HepG2 (cell line): ENCODE measurements around the gene FBXL13. TPM values are rescaled to one million over a fixed set of nuclear protein-coding genes. Genes with fewer than 3 reads are reported as not detected.
"Not testable (repeated sequence)": the region's sequence is repeated elsewhere in the genome, so short reads cannot be mapped to it uniquely, and the experiment has no call there.

Source experiments
- ATAC-seq: fragments of 200-7000 bp; cut with Tn5 transposase; 3 replicates; pipeline ENCODE4 v1.9.1; 2020; ENCODE audit warnings: mild to moderate bottlenecking, moderate library complexity
- BruUV-seq: library from RNA; stranded (reverse); fragments of 400-500 nt; replicated peaks from 2 replicates; lab custom pipeline; 2021; lab: Mats Ljungman, UMichigan
- CTCF ChIA-PET: fragments of 300-600 bp; formaldehyde crosslinking; extraction: SDS; loops from one replicate; lab custom pipeline; 2021; ENCODE audit warnings: low total read pairs, inconsistent platforms, low intra/inter-chr PET ratio; lab: Yijun Ruan, JAX
- POLR2A ChIA-PET: fragments of 350-600 bp; sonication (Branson Sonifier 250); formaldehyde crosslinking; loops from one replicate; lab custom pipeline; 2020; ENCODE audit warnings: antibody characterized with exemption, inconsistent platforms; lab: Yijun Ruan, JAX
- DNase-seq: peaks from one replicate; pipeline ENCODE4 v3.0.0-alpha.2; 2015; ENCODE audit warnings: low spot score
- FAIRE-seq: peaks from 3 replicates; lab custom pipeline; 2011; peaks lifted over from hg19 to GRCh38; lab: Jason Lieb, UNC
- H2AFZ ChIP-seq: one replicate; pipeline ENCODE4 v1.6.1; 2011; ENCODE audit warnings: low read length, inconsistent platforms
- H3K27ac ChIP-seq: fragments of 300-600 bp; 3 replicates; pipeline ENCODE4 v1.8.0; 2011; ENCODE audit warnings: mixed run types, mild to moderate bottlenecking, mixed read lengths, low read length, inconsistent platforms; ENCODE audit not compliant: insufficient read depth; ENCODE audit errors: extremely low read length
- H3K27me3 ChIP-seq, 2 experiments: fragments of 200-600 bp in 1 of 2; 2 replicates in 1 of 2; 3 replicates in 1 of 2; pipeline versions ENCODE4 v1.6.0 to v1.8.0; 2011; ENCODE audit warnings: low read length in 2 of 2, mild to moderate bottlenecking in 2 of 2, moderate library complexity in 2 of 2, inconsistent platforms in 1 of 2; ENCODE audit not compliant: insufficient read depth in 2 of 2, control insufficient read depth in 1 of 2
- H3K36me3 ChIP-seq, 2 experiments: fragments of 200-600 bp in 1 of 2; replicated peaks in 1 of 2; 2 replicates in 1 of 2; 3 replicates in 1 of 2; pipeline versions ENCODE4 v1.5.1 to v1.8.0; 2011; ENCODE audit warnings: low read length in 2 of 2, inconsistent platforms in 1 of 2; ENCODE audit not compliant: insufficient read depth in 2 of 2, control insufficient read depth in 1 of 2
- H3K4me1 ChIP-seq: 2 replicates; pipeline ENCODE4 v1.5.1; 2012; ENCODE audit warnings: low read length, inconsistent platforms; ENCODE audit not compliant: insufficient read depth
- H3K4me2 ChIP-seq: 2 replicates; pipeline ENCODE4 v1.6.0; 2011; ENCODE audit warnings: low read depth, low read length, inconsistent platforms
- H3K4me3 ChIP-seq, 3 experiments: fragments of 200-600 bp in 1 of 3; sonication (generic), shearing (Covaris generic) in 1 of 3; replicated peaks in 1 of 3; 2 replicates each; pipeline ENCODE4 v1.5.1; 2011 to 2016; ENCODE audit warnings: low read length in 3 of 3, inconsistent platforms in 2 of 3, low read depth in 2 of 3, mild to moderate bottlenecking in 2 of 3, control low read depth in 1 of 3, mixed read lengths in 1 of 3; ENCODE audit not compliant: insufficient read depth in 1 of 3
- H3K79me2 ChIP-seq: one replicate; pipeline ENCODE4 v1.6.1; 2011; ENCODE audit warnings: low read length, inconsistent platforms; ENCODE audit not compliant: insufficient read depth
- H3K9ac ChIP-seq: 2 replicates; pipeline ENCODE4 v1.6.0; 2011; ENCODE audit warnings: mild to moderate bottlenecking, low read depth, low read length, inconsistent platforms; ENCODE audit not compliant: insufficient read depth
- H3K9me3 ChIP-seq: 2 replicates; pipeline ENCODE4 v1.5.1; 2012; ENCODE audit warnings: mild to moderate bottlenecking, low read length
- H4K20me1 ChIP-seq: 2 replicates; pipeline ENCODE4 v1.6.0; 2011; ENCODE audit warnings: inconsistent platforms, mild to moderate bottlenecking, low read length, moderate library complexity; ENCODE audit not compliant: insufficient read depth
- ATM ChIP-seq: fragments of 450-650 bp; IDR thresholded peaks from 2 replicates; pipeline ENCODE4 v1.7.1; 2017; ENCODE audit warnings: mild to moderate bottlenecking, borderline replicate concordance
- DNMT3B ChIP-seq: conservative IDR thresholded peaks from 2 replicates; pipeline ENCODE4 v1.6.1; 2016; ENCODE audit warnings: missing biosample characterization, control low read depth
- HOXA9 ChIP-seq: sonication (generic); formaldehyde crosslinking; IDR thresholded peaks from 2 replicates; pipeline ENCODE4 v1.8.1; 2022; ENCODE audit warnings: missing genetic modification reagents, mild to moderate bottlenecking, moderate library complexity, borderline replicate concordance
- PTBP1 ChIP-seq: fragments of 200-400 bp; formaldehyde crosslinking; IDR thresholded peaks from 2 replicates; pipeline ENCODE4 v1.6.1; 2018; ENCODE audit warnings: low read length, low read depth; ENCODE audit not compliant: poor library complexity, severe bottlenecking
- RCOR2 ChIP-seq: IDR thresholded peaks from 2 replicates; pipeline ENCODE4 v1.6.1; 2016; ENCODE audit warnings: missing biosample characterization, missing genetic modification reagents
- ZKSCAN8 ChIP-seq: IDR thresholded peaks from 2 replicates; pipeline ENCODE4 v1.6.1; 2016; ENCODE audit warnings: borderline replicate concordance, missing genetic modification reagents, missing compliant biosample characterization
- ZNF574 ChIP-seq: sonication (generic); formaldehyde crosslinking; IDR thresholded peaks from 2 replicates; pipeline ENCODE4 v1.4.0; 2020; ENCODE audit warnings: missing genetic modification reagents
- ZNF598 ChIP-seq: sonication (generic); formaldehyde crosslinking; IDR thresholded peaks from 2 replicates; pipeline ENCODE4 v1.5.1; 2020; ENCODE audit warnings: mild to moderate bottlenecking, missing genetic modification reagents, borderline replicate concordance
- WGBS: methylation state at CpG from one replicate; pipeline ENCODE4 v1.1.6; 2017; ENCODE audit warnings: low lambda C conversion rate; 5-methylcytosine and 5-hydroxymethylcytosine counted together
- in situ Hi-C: cut with HindIII; loops from 2 replicates; pipeline ENCODE4 v1.10.0; 2017; ENCODE audit warnings: low pct_unique_long_range_greater_than_20kb; ENCODE audit not compliant: extremely low pct_ligation_motif_present
- intact Hi-C: fragments of 100-400 bp; cut with micrococcal nuclease; formaldehyde crosslinking; loops from one replicate; pipeline ENCODE4 v1.10.0; 2022; ENCODE audit not compliant: unreplicated experiment
- polyA plus RNA-seq, 8 experiments: library from polyadenylated mRNA; depleted of rRNA in 3 of 8; stranded (reverse) in 7 of 8; unstranded in 1 of 8; fragments of >200 nt; fragmentation: Illumina TruSeq in 4 of 8; extraction: Trizol in 4 of 8; gene quantifications; 2 replicates each; pipeline versions ENCODE4 v1.2.1 to v1.2.3, GENCODE V29; 2011 to 2016; ENCODE audit warnings: low read depth in 4 of 8, missing spikeins in 1 of 8, mixed read lengths in 1 of 8; ENCODE audit not compliant: insufficient read depth in 1 of 8
- total RNA-seq, 5 experiments: library from RNA; depleted of rRNA; stranded (reverse); fragments of >200 nt; fragmentation: Illumina TruSeq; extraction: Trizol; gene quantifications; 2 replicates each; pipeline ENCODE4 v1.2.3, GENCODE V29; 2016; ENCODE audit warnings: low read depth in 1 of 5
- TF ChIP-seq, protein P1 (sequence below): sonication (generic); formaldehyde crosslinking; IDR thresholded peaks from 2 replicates; pipeline ENCODE4 v1.5.0; 2020; ENCODE audit warnings: mild to moderate bottlenecking, missing genetic modification reagents
- TF ChIP-seq, protein P2 (sequence below): sonication (generic); formaldehyde crosslinking; IDR thresholded peaks from 2 replicates; pipeline ENCODE4 v1.5.1; 2020; ENCODE audit warnings: missing genetic modification reagents, mild to moderate bottlenecking, borderline replicate concordance

FBXL13 gene
- total and polyA plus RNA-seq, 2 of the 13 experiments (the other 11 are each of a cell fraction or from before 2014, with no cell fraction given): 0.24 to 0.77 TPM

GRCh38 chr7:103097041-103097440 is 22.4 kb upstream of the FBXL13 start (continued):
- TF ChIP-seq, protein P1, sequence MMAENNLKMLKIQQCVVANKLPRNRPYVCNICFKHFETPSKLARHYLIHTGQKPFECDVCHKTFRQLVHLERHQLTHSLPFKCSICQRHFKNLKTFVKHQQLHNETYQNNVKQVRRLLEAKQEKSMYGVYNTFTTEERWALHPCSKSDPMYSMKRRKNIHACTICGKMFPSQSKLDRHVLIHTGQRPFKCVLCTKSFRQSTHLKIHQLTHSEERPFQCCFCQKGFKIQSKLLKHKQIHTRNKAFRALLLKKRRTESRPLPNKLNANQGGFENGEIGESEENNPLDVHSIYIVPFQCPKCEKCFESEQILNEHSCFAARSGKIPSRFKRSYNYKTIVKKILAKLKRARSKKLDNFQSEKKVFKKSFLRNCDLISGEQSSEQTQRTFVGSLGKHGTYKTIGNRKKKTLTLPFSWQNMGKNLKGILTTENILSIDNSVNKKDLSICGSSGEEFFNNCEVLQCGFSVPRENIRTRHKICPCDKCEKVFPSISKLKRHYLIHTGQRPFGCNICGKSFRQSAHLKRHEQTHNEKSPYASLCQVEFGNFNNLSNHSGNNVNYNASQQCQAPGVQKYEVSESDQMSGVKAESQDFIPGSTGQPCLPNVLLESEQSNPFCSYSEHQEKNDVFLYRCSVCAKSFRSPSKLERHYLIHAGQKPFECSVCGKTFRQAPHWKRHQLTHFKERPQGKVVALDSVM (CRISPR knock-in tag): no peak
- TF ChIP-seq ZNF574 (no peak), ZKSCAN8 (CRISPR knock-in tag) (no peak), HOXA9 (CRISPR knock-in tag) (no peak), ATM (no peak), DNMT3B (CRISPR knock-in tag) (no peak), ZNF598 (CRISPR knock-in tag) (no peak), RCOR2 (no peak), PTBP1 (no peak)
- TF ChIP-seq, protein P2, sequence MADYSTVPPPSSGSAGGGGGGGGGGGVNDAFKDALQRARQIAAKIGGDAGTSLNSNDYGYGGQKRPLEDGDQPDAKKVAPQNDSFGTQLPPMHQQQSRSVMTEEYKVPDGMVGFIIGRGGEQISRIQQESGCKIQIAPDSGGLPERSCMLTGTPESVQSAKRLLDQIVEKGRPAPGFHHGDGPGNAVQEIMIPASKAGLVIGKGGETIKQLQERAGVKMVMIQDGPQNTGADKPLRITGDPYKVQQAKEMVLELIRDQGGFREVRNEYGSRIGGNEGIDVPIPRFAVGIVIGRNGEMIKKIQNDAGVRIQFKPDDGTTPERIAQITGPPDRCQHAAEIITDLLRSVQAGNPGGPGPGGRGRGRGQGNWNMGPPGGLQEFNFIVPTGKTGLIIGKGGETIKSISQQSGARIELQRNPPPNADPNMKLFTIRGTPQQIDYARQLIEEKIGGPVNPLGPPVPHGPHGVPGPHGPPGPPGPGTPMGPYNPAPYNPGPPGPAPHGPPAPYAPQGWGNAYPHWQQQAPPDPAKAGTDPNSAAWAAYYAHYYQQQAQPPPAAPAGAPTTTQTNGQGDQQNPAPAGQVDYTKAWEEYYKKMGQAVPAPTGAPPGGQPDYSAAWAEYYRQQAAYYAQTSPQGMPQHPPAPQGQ: no peak

DNA sequence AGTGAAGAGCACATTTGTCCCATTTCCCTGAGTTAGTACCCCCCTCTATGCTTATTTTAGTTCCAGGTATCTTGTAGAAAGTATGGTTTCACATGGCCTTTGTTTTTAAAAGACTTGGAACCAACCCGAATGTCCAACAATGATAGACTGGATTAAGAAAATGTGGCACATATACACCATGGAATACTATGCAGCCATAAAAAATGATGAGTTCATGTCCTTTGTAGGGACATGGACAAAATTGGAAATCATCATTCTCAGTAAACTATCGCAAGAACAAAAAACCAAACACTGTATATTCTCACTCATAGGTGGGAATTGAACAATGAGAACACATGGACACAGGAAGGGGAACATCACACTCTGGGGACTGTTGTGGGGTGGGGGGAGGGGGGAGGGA is 21.0 kb upstream of the FBXL13 start:
- H3K27me3 ChIP-seq, in situ Hi-C loops, DNase-seq, H3K9ac ChIP-seq, ATAC-seq, H3K9me3 ChIP-seq, BruUV-seq, H3K4me3 ChIP-seq, H3K4me1 ChIP-seq, H4K20me1 ChIP-seq, H3K4me2 ChIP-seq, H3K79me2 ChIP-seq, intact Hi-C loops, CTCF ChIA-PET, H3K27ac ChIP-seq, FAIRE-seq, POLR2A ChIA-PET, H2AFZ ChIP-seq: not testable (repeated sequence)
- peaks cover 0 to 18% of the 10 kb centered on the region in 2 experiments; a peak in 4 of 5 replicates for H3K36me3 ChIP-seq
- 97% methylated on average over 2 of the region's 2 CpGs for WGBS
